CD4-positive, alpha-beta T cell treated with Interleukin-15 for 4 hours (primary cell): Measurements from ENCODE around the gene NMNAT2.

Experiments
- DNase-seq: peaks from one replicate; pipeline ENCODE4 v3.0.0-alpha.2; 2020; ENCODE audit warnings: low spot score

The NMNAT2 gene

DNA sequence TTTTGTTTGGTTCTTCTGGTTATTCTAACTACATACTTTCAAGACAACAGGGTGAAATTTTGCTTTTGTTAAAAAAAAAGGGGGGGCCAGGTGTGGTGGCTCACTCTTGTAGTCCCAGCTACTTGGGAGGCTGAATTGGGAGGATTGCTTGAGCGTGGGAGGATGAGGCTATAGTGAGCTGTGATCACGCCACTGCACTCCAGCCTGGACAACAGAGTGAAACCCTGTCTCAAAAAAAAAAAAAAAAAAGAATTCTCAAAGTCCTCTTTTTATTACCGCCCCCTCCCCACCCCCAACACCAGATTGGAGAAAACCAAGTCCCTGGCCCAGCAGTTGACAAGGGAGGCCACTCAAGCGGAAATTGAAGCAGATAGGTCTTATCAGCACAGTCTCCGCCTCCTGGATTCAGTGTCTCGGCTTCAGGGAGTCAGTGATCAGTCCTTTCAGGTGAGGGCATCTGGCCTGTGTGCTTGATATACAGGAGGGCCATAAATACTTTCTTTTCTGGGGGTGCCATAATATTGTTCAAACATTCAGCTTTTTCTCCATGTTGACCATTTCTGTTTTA is 181.9 kb downstream of the NMNAT2 start:
- DNase-seq: no peak

DNA sequence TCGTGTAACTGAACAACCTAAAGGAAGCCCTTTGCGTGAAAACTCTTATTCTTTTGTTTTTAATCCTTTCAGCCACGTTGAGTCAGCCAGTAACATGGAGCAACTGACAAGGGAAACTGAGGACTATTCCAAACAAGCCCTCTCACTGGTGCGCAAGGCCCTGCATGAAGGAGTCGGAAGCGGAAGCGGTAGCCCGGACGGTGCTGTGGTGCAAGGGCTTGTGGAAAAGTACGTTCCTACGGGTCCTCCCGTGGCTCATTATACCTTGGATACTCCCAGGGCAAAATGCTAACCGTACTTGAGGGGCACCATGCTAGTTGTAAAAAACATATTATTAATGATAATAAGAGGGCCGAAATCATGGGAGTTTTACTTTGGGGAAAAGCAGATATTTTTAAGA is 182.7 kb downstream of the NMNAT2 start:
- no peak for DNase-seq

- DNase-seq: no peak
Observed at GRCh38 chr1:183234660-183235476, 183.3 kb downstream of the NMNAT2 start.

- no peak for DNase-seq
Observed at GRCh38 chr1:183233113-183233512, 185.1 kb downstream of the NMNAT2 start.

GRCh38 chr1:183231545-183231944 is 186.6 kb downstream of the NMNAT2 start:
- DNase-seq: no peak

GRCh38 chr1:183230413-183230812 is 187.8 kb downstream of the NMNAT2 start:
- no peak for DNase-seq

DNA sequence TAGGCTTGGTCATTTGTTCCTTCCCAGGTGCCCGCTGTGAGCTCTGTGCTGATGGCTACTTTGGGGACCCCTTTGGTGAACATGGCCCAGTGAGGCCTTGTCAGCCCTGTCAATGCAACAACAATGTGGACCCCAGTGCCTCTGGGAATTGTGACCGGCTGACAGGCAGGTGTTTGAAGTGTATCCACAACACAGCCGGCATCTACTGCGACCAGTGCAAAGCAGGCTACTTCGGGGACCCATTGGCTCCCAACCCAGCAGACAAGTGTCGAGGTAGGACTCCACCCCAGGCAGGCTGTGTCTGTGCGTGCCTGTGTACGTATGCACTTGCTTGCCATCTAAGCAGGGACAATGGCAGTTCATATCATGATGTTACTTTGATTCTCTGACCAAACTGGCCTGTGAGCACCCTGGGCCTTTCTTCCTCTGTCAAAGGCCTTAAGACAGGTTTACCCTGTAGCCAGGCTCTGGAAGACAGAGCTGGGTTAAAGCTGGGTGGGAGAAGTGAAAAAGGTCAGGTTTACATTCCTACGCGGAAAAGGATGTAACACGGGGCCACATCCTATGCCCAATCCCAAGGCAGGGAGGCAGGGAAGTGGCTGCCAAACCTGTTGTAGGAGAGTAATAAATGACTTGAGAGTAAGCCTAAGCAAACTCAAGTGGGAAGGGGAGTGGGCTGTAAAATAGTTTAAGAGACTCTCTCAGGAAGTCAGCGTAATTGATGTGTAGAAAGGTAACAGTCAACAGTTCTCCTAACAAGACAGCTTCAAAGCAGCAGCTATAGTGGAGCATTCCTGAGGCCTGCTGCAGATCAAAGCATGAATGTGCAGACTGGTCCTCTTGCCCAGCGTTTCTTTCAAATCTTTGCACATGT is 189.6 kb downstream of the NMNAT2 start:
- DNase-seq: no peak

DNA sequence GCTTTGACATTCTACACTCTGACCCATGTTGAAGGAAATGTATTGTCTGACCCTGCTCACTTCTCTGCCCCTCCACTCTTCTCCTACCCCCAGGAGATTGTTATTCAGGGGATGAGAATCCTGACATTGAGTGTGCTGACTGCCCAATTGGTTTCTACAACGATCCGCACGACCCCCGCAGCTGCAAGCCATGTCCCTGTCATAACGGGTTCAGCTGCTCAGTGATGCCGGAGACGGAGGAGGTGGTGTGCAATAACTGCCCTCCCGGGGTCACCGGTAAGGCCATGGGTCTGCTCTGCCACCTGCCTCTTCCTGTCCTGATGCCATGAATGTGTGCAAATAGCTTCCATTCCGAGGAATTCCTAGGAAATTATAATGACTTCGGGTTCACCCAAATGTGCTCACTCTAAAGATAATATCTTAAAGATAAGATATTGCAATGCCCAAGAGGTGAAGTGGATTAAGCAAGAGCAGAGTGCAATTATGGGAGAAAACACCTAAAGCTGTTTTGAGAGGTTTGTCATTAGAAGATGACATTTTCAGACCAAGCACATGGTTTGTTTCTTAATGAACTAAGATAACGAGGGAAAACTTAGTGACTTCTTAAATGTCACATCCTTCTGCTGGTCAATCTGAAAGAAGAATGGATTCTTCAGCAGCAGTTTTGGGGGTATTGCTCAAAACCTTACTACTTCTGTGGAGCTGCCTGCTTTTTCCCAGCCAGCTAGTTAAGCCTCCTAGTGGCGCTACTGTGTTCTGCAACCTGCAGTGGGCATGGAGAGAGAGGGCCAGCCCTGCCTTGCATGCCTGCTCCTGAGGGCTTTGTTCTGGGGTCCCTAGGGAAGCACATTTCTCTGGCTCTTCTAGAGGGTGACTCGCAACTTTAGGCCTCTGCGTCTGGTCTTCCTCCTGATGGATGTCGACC is 190.5 kb downstream of the NMNAT2 start:
- DNase-seq: no peak

- DNase-seq: no peak
Observed at GRCh38 chr1:183226963-183227362, 191.2 kb downstream of the NMNAT2 start.

GRCh38 chr1:183226361-183226760 is 191.8 kb downstream of the NMNAT2 start:
- DNase-seq: no peak

DNA sequence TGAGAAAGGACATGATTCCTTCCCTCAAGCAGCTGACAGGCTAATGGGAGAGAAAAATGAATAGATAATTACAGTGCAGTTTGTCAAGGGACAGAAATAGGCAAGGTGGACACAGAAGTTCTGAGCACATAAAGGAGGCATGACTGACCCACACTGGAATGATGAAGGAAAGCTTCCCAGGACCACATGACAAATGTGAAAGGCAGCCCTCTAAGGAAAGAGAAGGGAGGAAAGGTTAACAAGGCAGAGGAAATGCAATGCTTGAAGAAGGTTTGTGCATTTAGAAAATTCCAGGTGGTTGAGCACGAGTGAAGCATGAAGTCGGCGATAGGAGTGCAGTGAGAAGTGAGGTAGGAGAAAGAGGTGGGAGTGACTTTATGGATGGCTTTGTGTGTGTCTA is 194.7 kb downstream of the NMNAT2 start:
- no peak for DNase-seq

GRCh38 chr1:183222909-183223308 is 195.3 kb downstream of the NMNAT2 start:
- DNase-seq: no peak

DNA sequence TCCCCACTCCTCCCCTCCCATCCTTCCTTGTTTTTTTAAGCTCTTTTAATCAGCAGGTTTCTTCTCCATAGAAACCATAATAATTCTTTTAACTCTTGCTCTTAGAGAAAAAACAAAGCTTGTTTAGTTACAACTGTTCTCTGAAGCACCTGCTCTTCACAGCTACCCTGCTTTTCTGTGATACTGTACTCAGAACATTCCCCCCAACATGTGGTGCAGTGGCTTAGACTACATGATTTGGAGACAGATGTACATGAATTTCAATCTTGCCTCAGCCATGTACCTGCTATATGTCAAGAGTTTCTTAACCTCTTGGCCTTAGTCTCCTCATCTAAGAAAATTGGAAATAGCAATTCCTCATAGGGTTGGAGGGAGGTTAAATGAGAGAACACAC is 198.6 kb downstream of the NMNAT2 start:
- no peak for DNase-seq

GRCh38 chr1:183218971-183219615 is 199.1 kb downstream of the NMNAT2 start:
- DNase-seq: peak; percentile 24

- no peak for DNase-seq
Observed at GRCh38 chr1:183218027-183218618, 200.1 kb downstream of the NMNAT2 start.

- DNase-seq: no peak
Observed at GRCh38 chr1:183215936-183216335, 202.2 kb downstream of the NMNAT2 start.

- DNase-seq: no peak
Observed at GRCh38 chr1:183215076-183215720, 203.0 kb downstream of the NMNAT2 start.

DNA sequence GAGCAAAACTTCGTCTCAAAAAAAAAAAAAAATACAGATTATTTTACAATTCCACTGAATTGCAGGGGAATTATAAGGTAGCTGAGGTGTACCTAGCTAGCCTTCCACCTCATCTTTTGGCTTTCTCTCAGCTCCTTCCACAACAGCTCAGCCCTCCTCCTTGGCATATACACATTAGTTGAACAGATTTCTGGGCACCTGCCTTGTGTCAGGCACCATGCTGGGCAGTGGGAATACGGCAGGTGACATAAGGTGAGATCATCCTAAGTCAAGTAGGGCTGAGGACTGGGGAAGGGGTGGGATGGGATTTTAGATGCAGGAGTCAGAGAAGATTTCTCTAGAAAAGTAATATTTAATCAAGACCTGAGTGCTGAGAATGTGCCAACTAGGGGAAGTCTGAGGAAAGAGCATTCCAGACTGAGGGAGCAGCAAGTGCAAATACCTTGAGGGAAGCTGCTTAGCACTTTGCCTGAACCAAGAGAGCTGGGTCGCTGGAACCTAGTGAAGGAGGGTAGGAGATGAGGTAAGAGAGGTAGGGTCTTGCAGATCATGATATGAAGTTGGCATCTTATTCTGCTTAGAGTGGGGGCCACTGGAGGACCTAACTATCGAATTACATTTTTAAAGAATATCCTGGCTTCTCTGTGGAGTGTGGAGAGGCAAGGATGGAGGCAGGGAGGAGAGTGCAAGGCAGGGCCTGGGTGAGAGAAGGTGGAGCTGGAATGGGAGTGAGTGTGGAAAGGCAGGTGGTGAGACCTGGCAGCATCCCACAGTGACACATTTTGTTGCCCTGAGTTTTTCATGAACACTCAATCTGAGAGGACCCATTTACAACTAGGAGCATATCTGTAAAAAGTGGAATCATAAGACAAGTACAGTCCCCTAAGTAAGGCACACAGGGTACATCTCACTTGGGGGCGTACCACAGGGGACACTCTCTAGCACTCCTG is 203.9 kb downstream of the NMNAT2 start:
- DNase-seq: no peak

DNA sequence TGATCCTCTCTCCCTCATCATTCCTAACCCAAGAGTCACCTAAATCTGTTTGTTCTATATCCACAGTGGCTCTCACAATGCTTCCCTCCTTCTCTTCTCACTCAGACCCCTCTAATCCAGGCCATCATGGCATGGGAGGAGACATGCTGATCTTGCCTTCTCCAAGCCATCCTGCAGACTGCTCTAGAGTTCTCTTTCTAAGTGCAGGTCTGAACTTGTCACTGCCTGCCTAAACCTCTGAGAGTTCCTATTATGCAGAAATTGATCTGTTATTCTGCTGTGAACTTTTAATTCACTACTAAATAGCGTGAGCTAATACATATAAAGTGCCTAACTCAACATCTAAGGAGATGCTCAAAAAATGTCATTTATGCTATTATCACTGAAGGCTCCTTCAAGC is 205.3 kb downstream of the NMNAT2 start:
- DNase-seq: no peak
